KMS-11 (cell line): ENCODE data around the gene AFG3L2.

Experiments used
- H2AFZ ChIP-seq: fragments of 200-600 bp; sonication (generic); 2 replicates; pipeline ENCODE4 v1.6.1; 2016; ENCODE audit warnings: antibody characterized with exemption, mixed run types, low read depth
- H3K27ac ChIP-seq: fragments of 200-600 bp; sonication (generic); 2 replicates; pipeline ENCODE4 v1.6.1; 2016; ENCODE audit warnings: mild to moderate bottlenecking, mixed run types
- H3K27me3 ChIP-seq: fragments of 200-600 bp; sonication (generic); 2 replicates; pipeline ENCODE4 v1.6.1; 2017; ENCODE audit warnings: mild to moderate bottlenecking, low read depth, mixed run types, moderate library complexity; ENCODE audit not compliant: insufficient read depth
- H3K36me3 ChIP-seq: fragments of 200-600 bp; sonication (generic); 2 replicates; pipeline ENCODE4 v1.6.1; 2017; ENCODE audit warnings: mild to moderate bottlenecking, mixed run types; ENCODE audit not compliant: insufficient read depth
- H3K4me1 ChIP-seq: fragments of 200-600 bp; sonication (generic); 2 replicates; pipeline ENCODE4 v1.6.1; 2016; ENCODE audit warnings: mild to moderate bottlenecking, low read depth, mixed run types; ENCODE audit not compliant: poor library complexity, severe bottlenecking
- H3K4me2 ChIP-seq: fragments of 200-600 bp; sonication (generic); 2 replicates; pipeline ENCODE4 v1.7.0; 2016; ENCODE audit warnings: mild to moderate bottlenecking, mixed run types
- H3K4me3 ChIP-seq: fragments of 200-600 bp; sonication (generic); IDR thresholded peaks from 2 replicates; pipeline ENCODE4 v1.6.1; 2017; ENCODE audit warnings: low read depth, low read length, mixed read lengths; ENCODE audit not compliant: insufficient read depth
- H3K79me2 ChIP-seq: fragments of 200-600 bp; sonication (generic); 2 replicates; pipeline ENCODE4 v1.6.1; 2016; ENCODE audit warnings: low read depth, mixed run types; ENCODE audit not compliant: insufficient read depth
- H3K9ac ChIP-seq: fragments of 200-600 bp; sonication (generic); 2 replicates; pipeline ENCODE4 v1.6.1; 2016; ENCODE audit warnings: mild to moderate bottlenecking, mixed run types
- H4K20me1 ChIP-seq: fragments of 200-600 bp; sonication (generic); 2 replicates; pipeline ENCODE4 v1.6.1; 2016; ENCODE audit warnings: mild to moderate bottlenecking, mixed run types; ENCODE audit not compliant: insufficient read depth
- CTCF ChIP-seq: fragments of 200-600 bp; sonication (generic); conservative IDR thresholded peaks from 2 replicates; pipeline ENCODE4 v1.6.1; 2017; ENCODE audit warnings: low read depth, mild to moderate bottlenecking, antibody characterized with exemption, low read length, moderate library complexity, mixed read lengths

Gene AFG3L2

GRCh38 chr18:12345491-12346239, 31.4 kb downstream of the AFG3L2 start:
- Histone ChIP-seq H3K4me3 (no peak overlapping the region), H4K20me1 (no peaks in the 10 kb centered on the region), H2AFZ (no peak overlapping the region), H3K27ac (no peak overlapping the region), H3K36me3 (peaks cover 11% of the 10 kb centered on the region; the same call in 1 of the 2 replicates), H3K4me1 (no peaks in the 10 kb centered on the region), H3K79me2 (no peaks in the 10 kb centered on the region), H3K4me2 (no peak overlapping the region), H3K9ac (no peak overlapping the region), H3K27me3 (no peaks in the 10 kb centered on the region)
- no peak for TF ChIP-seq CTCF

- Histone ChIP-seq H3K79me2 (no peaks in the 10 kb centered on the region), H3K4me3 (no peak overlapping the region), H4K20me1 (no peaks in the 10 kb centered on the region), H3K9ac (no peak overlapping the region), H3K4me2 (no peak overlapping the region), H3K36me3 (peaks cover 11% of the 10 kb centered on the region; the same call in 1 of the 2 replicates), H2AFZ (no peak overlapping the region), H3K4me1 (peaks cover under 1% of the 10 kb centered on the region), H3K27ac (no peak overlapping the region), H3K27me3 (no peaks in the 10 kb centered on the region)
- no peak for TF ChIP-seq CTCF
These were observed 34.4 kb downstream of the AFG3L2 start for GRCh38 chr18:12342661-12343060.

GRCh38 chr18:12340945-12341660, 35.9 kb downstream of the AFG3L2 start:
- Histone ChIP-seq H3K4me1 (peaks cover 16% of the 10 kb centered on the region), H2AFZ (no peak overlapping the region), H4K20me1 (no peaks in the 10 kb centered on the region), H3K79me2 (no peaks in the 10 kb centered on the region), H3K27me3 (no peaks in the 10 kb centered on the region), H3K4me2 (no peak overlapping the region), H3K4me3 (no peak overlapping the region), H3K27ac (no peak overlapping the region), H3K36me3 (peaks cover 6% of the 10 kb centered on the region; the same call in 1 of the 2 replicates), H3K9ac (no peak overlapping the region)
- no peak for TF ChIP-seq CTCF

- Histone ChIP-seq H3K27me3 (no peaks in the 10 kb centered on the region; the same call in 1 of the 2 replicates), H3K9ac (no peak overlapping the region), H2AFZ (no peak overlapping the region), H3K36me3 (no peaks in the 10 kb centered on the region; the same call in 1 of the 2 replicates), H3K79me2 (no peaks in the 10 kb centered on the region), H3K4me1 (peaks cover 18% of the 10 kb centered on the region), H3K4me3 (no peak overlapping the region), H3K27ac (no peak overlapping the region), H3K4me2 (no peak overlapping the region), H4K20me1 (peaks cover 5% of the 10 kb centered on the region; the same call in 1 of the 2 replicates)
- TF ChIP-seq CTCF, result no peak
These were observed 38.6 kb downstream of the AFG3L2 start for GRCh38 chr18:12338382-12338781.
